Measurements from ENCODE around the gene CCDC88C.
"Not testable (repeated sequence)": the region's sequence is repeated elsewhere in the genome, so short reads cannot be mapped to it uniquely, and the experiment has no call there.

The CCDC88C gene

GRCh38 chr14:91265404-91265803 lies 152.2 kb downstream of the CCDC88C start:
- DNase-seq (ENCODE audit: low read depth), result no peak

- DNase-seq (ENCODE audit: low read depth), result no peak
These were observed 153.2 kb downstream of the CCDC88C start for GRCh38 chr14:91264151-91265150.

- DNase-seq (ENCODE audit: low read depth), result no peak
These were observed 154.3 kb downstream of the CCDC88C start for GRCh38 chr14:91263329-91263728.

- no peak for DNase-seq (ENCODE audit: low read depth)
These were observed 155.6 kb downstream of the CCDC88C start for GRCh38 chr14:91261986-91262549.

- no peak for DNase-seq (ENCODE audit: low read depth)
These were observed 156.5 kb downstream of the CCDC88C start for GRCh38 chr14:91261115-91261514.

- no peak for DNase-seq (ENCODE audit: low read depth)
These were observed 158.7 kb downstream of the CCDC88C start for GRCh38 chr14:91258876-91259275.

GRCh38 chr14:91258011-91258618 lies 159.5 kb downstream of the CCDC88C start:
- DNase-seq (ENCODE audit: low read depth), result no peak

GRCh38 chr14:91257328-91258010 lies 160.2 kb downstream of the CCDC88C start:
- no peak for DNase-seq (ENCODE audit: low read depth)

GRCh38 chr14:91256661-91257060 lies 161.0 kb downstream of the CCDC88C start:
- no peak for DNase-seq (ENCODE audit: low read depth)

- DNase-seq (ENCODE audit: low read depth), result no peak
These were observed 162.5 kb downstream of the CCDC88C start for GRCh38 chr14:91255026-91255695.

GRCh38 chr14:91254461-91254860 lies 163.2 kb downstream of the CCDC88C start:
- DNase-seq (ENCODE audit: low read depth), result no peak

GRCh38 chr14:91253795-91254323 lies 163.8 kb downstream of the CCDC88C start:
- DNase-seq (ENCODE audit: low read depth), result no peak

GRCh38 chr14:91252871-91253794 lies 164.5 kb downstream of the CCDC88C start:
- no peak for DNase-seq (ENCODE audit: low read depth)

GRCh38 chr14:91250912-91251311 lies 166.7 kb downstream of the CCDC88C start:
- no peak for DNase-seq (ENCODE audit: low read depth)

GRCh38 chr14:91249841-91250616 lies 167.6 kb downstream of the CCDC88C start:
- no peak for DNase-seq (ENCODE audit: low read depth)

- DNase-seq (ENCODE audit: low read depth), result peak; percentile 51
These were observed 171.4 kb downstream of the CCDC88C start for GRCh38 chr14:91246051-91246852.

GRCh38 chr14:91245616-91246015 lies 172.0 kb downstream of the CCDC88C start:
- not testable (repeated sequence) for DNase-seq (ENCODE audit: low read depth)

- DNase-seq (ENCODE audit: low read depth), result peak; percentile 37
These were observed 172.6 kb downstream of the CCDC88C start for GRCh38 chr14:91245029-91245428.

- DNase-seq (ENCODE audit: low read depth), result no peak
These were observed 173.1 kb downstream of the CCDC88C start, which contains the start of gene GPR68 for GRCh38 chr14:91244501-91244901. Gene GPR68, minus strand, starts transcription at chr14:91244704. Its CDS starts 9,654 bp downstream, at chr14:91235050.

All from stimulated activated CD8-positive, alpha-beta memory T cell treated with anti-CD3 and anti-CD28 coated beads, Interleukin-12 subunit alpha, Interleukin-12 subunit beta, amount 100 ng/mL, for 1 hour (primary cell).